Esophagus squamous epithelium (tissue), 5 donors: ENCODE measurements around the gene AKNAD1. TPM values are rescaled to one million over a fixed set of nuclear protein-coding genes. Genes with fewer than 3 reads are reported as not detected.

Source experiments
- DNase-seq: peaks from one replicate; lab custom pipeline; 2025; lab: John Stamatoyannopoulos, UW
- H3K27ac ChIP-seq, 4 donors: fragments of 200-600 bp; sonication (generic); one replicate each; pipeline ENCODE4 v1.5.1; 2016 to 2019; ENCODE audit warnings: mild to moderate bottlenecking in 1 of 4
- H3K27me3 ChIP-seq, 4 donors: fragments of 200-600 bp; sonication (generic); 1 replicate in 3 of 4; 2 replicates in 1 of 4; pipeline versions ENCODE4 v1.5.1 to v1.6.0; 2017 to 2021; ENCODE audit warnings: antibody characterized with exemption in 1 of 4
- H3K36me3 ChIP-seq, 3 donors: fragments of 200-600 bp; sonication (generic); one replicate each; pipeline ENCODE4 v1.5.1; 2016 to 2019
- H3K4me1 ChIP-seq, 3 donors: fragments of 200-600 bp; sonication (generic); one replicate each; pipeline ENCODE4 v1.5.1; 2017 to 2019
- H3K4me3 ChIP-seq, 4 donors: fragments of 200-600 bp; sonication (generic); 1 replicate in 3 of 4; 2 replicates in 1 of 4; pipeline ENCODE4 v1.5.1; 2016 to 2019; ENCODE audit warnings: mild to moderate bottlenecking in 2 of 4, moderate library complexity in 1 of 4
- H3K9me3 ChIP-seq, 3 donors: fragments of 200-600 bp; sonication (generic); one replicate each; pipeline ENCODE4 v1.5.1; 2016 to 2019
- CTCF ChIP-seq, 6 experiments: fragments of 450-650 bp in 4 of 6; fragments of 200-600 bp in 2 of 6; sonication (generic) in 2 of 6; IDR thresholded peaks; one replicate each; pipeline ENCODE4 v1.5.1; 2016 to 2019; ENCODE audit warnings: antibody characterized with exemption in 6 of 6, mild to moderate bottlenecking in 4 of 6, moderate library complexity in 4 of 6
- POLR2A ChIP-seq, 4 donors: fragments of 450-650 bp; IDR thresholded peaks; one replicate each; pipeline ENCODE4 v1.6.1; 2017; ENCODE audit warnings: antibody characterized with exemption in 4 of 4, mild to moderate bottlenecking in 4 of 4, moderate library complexity in 3 of 4
- WGBS, 2 donors: methylation state at CpG; one replicate each; pipeline ENCODE4 v1.1.5; 2018; 5-methylcytosine and 5-hydroxymethylcytosine counted together
- intact Hi-C: fragments of 100-400 bp; cut with DNase I; formaldehyde crosslinking; loops from one replicate; pipeline ENCODE4 v1.15.0; 2022
- total RNA-seq, 4 donors: library from RNA; depleted of rRNA; stranded (reverse); fragments of >200 nt; gene quantifications; one replicate each; pipeline ENCODE4 v1.1.0, GENCODE V29; 2016
- donor health status: DM: yes; HTN: yes; CAD: no.

AKNAD1 gene
- total RNA-seq, 4 donors from 2014 or later, result 0.09 to 4.8 (median 2.6) TPM; not detected in 1

- Histone ChIP-seq H3K4me3 (no peak overlapping the region), H3K9me3 (no peaks in the 10 kb centered on the region), H3K27ac (no peak overlapping the region), H3K4me1 (peaks cover 0 to 16% (median 0%) of the 10 kb centered on the region in 3 donors), H3K27me3 (peaks cover 0 to 4% (median 0%) of the 10 kb centered on the region in 4 donors), H3K36me3 (no peaks in the 10 kb centered on the region)
- intact Hi-C loops, result no loop called here
- WGBS, 2 donors, result 84 to 87% methylated on average over 7 of the region's 7 CpGs
- DNase-seq, result no peak
- no peak for TF ChIP-seq CTCF (IDR thresholded peaks at IDR 0.05)
- TF ChIP-seq POLR2A (IDR thresholded peaks at IDR 0.05), result no peak
Observed at GRCh38 chr1:108862017-108862610, 5.2 kb upstream of the AKNAD1 start.

- Histone ChIP-seq H3K4me3 (no peak overlapping the region), H3K4me1 (peaks cover 0 to 16% (median 0%) of the 10 kb centered on the region in 3 donors), H3K36me3 (no peaks in the 10 kb centered on the region), H3K9me3 (no peaks in the 10 kb centered on the region), H3K27ac (no peak overlapping the region), H3K27me3 (peaks cover 0 to 3% (median 0%) of the 10 kb centered on the region in 4 donors)
- intact Hi-C loops, result no loop called here
- WGBS, 2 donors, result 90% methylated on average over 6 of the region's 6 CpGs
- DNase-seq, result no peak
- TF ChIP-seq CTCF (IDR thresholded peaks at IDR 0.05) (no peak), POLR2A (IDR thresholded peaks at IDR 0.05) (no peak)
Observed at GRCh38 chr1:108861566-108861965, 4.7 kb upstream of the AKNAD1 start.

GRCh38 chr1:108860190-108860907, 3.5 kb upstream of the AKNAD1 start:
- DNase-seq, result no peak
- intact Hi-C loops, result no loop called here
- no peak overlapping the region for H3K4me3 ChIP-seq
- H3K27ac ChIP-seq, result no peak overlapping the region
- H3K9me3 ChIP-seq, result no peaks in the 10 kb centered on the region
- 88 to 92% methylated on average over 9 of the region's 9 CpGs for WGBS, 2 donors
- no peaks in the 10 kb centered on the region for H3K27me3 ChIP-seq
- H3K4me1 ChIP-seq, result peaks cover 0 to 6% (median 0%) of the 10 kb centered on the region in 3 donors
- no peaks in the 10 kb centered on the region for H3K36me3 ChIP-seq
- no peak for TF ChIP-seq POLR2A (IDR thresholded peaks at IDR 0.05)
- no peak for TF ChIP-seq CTCF (IDR thresholded peaks at IDR 0.05)

GRCh38 chr1:108858230-108858950, 1.5 kb upstream of the AKNAD1 start:
- Histone ChIP-seq H3K27me3 (no peaks in the 10 kb centered on the region), H3K4me1 (no peaks in the 10 kb centered on the region), H3K4me3 (no peak overlapping the region), H3K36me3 (no peaks in the 10 kb centered on the region), H3K27ac (no peak overlapping the region), H3K9me3 (no peaks in the 10 kb centered on the region)
- intact Hi-C loops, result no loop called here
- WGBS, 2 donors, result 63 to 80% methylated on average over 6 of the region's 6 CpGs
- DNase-seq, result no peak
- TF ChIP-seq CTCF (IDR thresholded peaks at IDR 0.05), result no peak
- no peak for TF ChIP-seq POLR2A (IDR thresholded peaks at IDR 0.05)
